ENCODE data around the gene SMURF1. TPM values are rescaled to one million over a fixed set of nuclear protein-coding genes. Genes with fewer than 3 reads are reported as not detected.
"Not testable (repeated sequence)": the region's sequence is repeated elsewhere in the genome, so short reads cannot be mapped to it uniquely, and the experiment has no call there.

Gene SMURF1
- total RNA-seq, 1 donor from 2014 or later = 51.3 TPM

DNA sequence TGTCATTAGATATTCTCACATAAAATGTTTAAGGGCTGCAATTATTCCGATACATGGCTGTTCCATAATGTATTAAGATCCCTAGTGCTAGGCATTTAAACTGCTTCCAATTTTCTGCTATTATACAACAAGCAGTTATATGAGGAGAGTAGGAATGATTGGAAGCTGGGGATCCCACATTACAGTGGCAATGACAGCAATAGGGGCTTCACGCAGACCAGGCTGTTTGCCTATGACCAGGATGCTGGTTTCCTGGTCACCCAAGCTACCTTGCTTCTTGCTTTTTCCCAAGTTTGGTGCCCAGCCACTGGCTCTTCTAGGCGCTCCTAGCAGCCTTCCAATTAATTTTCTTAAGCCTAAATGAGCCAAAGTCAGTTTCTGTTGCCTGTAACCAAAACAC, 39.3 kb downstream of the SMURF1 start:
- TF ChIP-seq, protein P1, sequence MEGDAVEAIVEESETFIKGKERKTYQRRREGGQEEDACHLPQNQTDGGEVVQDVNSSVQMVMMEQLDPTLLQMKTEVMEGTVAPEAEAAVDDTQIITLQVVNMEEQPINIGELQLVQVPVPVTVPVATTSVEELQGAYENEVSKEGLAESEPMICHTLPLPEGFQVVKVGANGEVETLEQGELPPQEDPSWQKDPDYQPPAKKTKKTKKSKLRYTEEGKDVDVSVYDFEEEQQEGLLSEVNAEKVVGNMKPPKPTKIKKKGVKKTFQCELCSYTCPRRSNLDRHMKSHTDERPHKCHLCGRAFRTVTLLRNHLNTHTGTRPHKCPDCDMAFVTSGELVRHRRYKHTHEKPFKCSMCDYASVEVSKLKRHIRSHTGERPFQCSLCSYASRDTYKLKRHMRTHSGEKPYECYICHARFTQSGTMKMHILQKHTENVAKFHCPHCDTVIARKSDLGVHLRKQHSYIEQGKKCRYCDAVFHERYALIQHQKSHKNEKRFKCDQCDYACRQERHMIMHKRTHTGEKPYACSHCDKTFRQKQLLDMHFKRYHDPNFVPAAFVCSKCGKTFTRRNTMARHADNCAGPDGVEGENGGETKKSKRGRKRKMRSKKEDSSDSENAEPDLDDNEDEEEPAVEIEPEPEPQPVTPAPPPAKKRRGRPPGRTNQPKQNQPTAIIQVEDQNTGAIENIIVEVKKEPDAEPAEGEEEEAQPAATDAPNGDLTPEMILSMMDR (IDR thresholded peaks at IDR 0.05; ENCODE audit: insufficient read depth, low read length, poor library complexity, severe bottlenecking) = no peak
- Histone ChIP-seq H3K36me3 (ENCODE audit: control insufficient read depth, insufficient read depth, low read length) (no peaks in the 10 kb centered on the region), H3K27me3 (ENCODE audit: control insufficient read depth, insufficient read depth, low read length) (no peaks in the 10 kb centered on the region), H3K4me3 (ENCODE audit: low read depth, low read length) (no peak overlapping the region)
- DNase-seq (ENCODE audit: low read depth) = no peak

DNA sequence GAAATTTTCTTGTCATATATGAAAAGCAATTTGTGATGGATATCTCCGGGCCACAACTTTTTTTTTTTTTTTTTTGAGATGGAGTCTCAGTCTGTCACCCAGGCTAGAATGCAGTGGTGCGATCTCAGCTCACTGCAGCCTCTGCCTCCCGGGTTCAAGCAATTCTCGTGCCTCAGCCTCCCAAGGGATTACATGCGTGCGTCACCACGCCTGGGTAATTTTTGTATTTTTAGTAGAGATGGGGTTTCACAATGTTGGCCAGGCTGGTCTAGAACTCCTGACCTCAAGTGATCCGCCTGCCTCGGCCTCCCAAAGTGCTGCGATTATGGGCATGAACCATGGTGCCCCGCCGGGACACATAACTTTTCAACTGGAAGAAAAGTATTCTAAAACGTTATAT, 40.1 kb downstream of the SMURF1 start:
- H3K4me3 ChIP-seq (ENCODE audit: low read depth, low read length) = not testable (repeated sequence)

DNA sequence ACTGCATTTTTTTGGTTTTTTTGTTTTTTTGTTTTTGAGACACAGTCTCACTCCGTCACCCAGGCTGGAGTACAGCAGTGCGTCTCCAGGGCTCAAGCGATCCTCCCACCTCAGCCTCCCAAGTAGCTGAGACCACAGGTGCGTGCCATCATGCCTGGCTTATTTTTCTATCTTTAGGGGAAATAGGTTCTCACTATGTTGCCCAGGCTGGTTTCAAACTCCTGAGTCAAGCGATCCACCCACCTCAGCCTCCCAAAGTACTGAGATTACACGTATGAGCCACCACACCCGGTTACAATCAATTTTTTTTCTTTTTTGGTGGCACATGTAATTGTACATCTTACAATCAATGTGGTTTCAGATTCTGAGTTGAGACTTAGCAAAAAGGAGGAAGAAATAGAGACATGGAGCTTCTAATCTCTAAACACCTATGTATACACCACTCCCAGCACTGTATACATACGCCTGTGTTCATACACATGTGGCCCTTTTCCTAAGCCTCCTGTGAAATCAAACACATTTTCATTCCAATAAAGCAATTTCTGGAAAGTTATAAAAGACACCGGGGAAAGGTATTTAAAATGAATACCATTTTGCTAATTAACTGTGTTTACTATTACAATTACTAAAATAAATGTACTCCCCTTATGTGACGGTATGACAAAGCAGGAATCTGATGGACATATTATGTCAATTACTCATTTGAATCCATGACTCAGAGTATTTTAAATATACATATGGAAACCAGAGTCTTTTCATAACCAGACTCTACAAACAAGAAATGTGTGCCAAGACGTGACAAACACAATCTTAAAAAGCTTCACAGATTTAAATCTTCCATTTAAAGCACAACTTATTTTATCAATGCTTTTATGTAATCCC, 40.9 kb downstream of the SMURF1 start:
- no peak overlapping the region for H3K4me3 ChIP-seq (ENCODE audit: low read depth, low read length)
- DNase-seq (ENCODE audit: low read depth) = no peak
- no peaks in the 10 kb centered on the region for H3K27me3 ChIP-seq (ENCODE audit: control insufficient read depth, insufficient read depth, low read length)
- no peaks in the 10 kb centered on the region for H3K36me3 ChIP-seq (ENCODE audit: control insufficient read depth, insufficient read depth, low read length)
- TF ChIP-seq, protein P1 (IDR thresholded peaks at IDR 0.05; ENCODE audit: insufficient read depth, low read length, poor library complexity, severe bottlenecking) = no peak

More for the DNA sequence above, 40.1 kb downstream of the SMURF1 start:
- DNase-seq (ENCODE audit: low read depth); H3K27me3 ChIP-seq (ENCODE audit: control insufficient read depth, insufficient read depth, low read length); H3K36me3 ChIP-seq (ENCODE audit: control insufficient read depth, insufficient read depth, low read length): not testable (repeated sequence)

DNA sequence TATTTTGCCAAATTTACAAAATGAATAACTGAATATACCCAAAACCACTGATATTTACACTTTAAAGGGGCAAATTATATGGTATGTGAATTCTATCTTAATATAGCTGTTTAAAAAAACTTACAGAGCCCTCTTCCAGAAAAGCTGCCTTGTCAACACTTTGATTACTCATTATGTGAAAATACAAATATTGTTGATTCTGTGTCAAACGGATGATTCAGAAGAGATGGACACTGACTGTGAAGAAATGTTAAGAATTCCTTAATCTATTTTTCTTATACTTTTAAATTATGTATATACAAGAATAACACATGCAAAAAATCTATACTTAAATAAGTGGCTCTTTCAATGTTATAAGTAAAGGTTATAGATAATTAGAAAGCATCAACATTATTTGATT, 41.5 kb downstream of the SMURF1 start:
- no peak for DNase-seq (ENCODE audit: low read depth)
- TF ChIP-seq, protein P1 (IDR thresholded peaks at IDR 0.05; ENCODE audit: insufficient read depth, low read length, poor library complexity, severe bottlenecking) = no peak
- no peak overlapping the region for H3K4me3 ChIP-seq (ENCODE audit: low read depth, low read length)
- no peaks in the 10 kb centered on the region for H3K27me3 ChIP-seq (ENCODE audit: control insufficient read depth, insufficient read depth, low read length)
- no peaks in the 10 kb centered on the region for H3K36me3 ChIP-seq (ENCODE audit: control insufficient read depth, insufficient read depth, low read length)

DNA sequence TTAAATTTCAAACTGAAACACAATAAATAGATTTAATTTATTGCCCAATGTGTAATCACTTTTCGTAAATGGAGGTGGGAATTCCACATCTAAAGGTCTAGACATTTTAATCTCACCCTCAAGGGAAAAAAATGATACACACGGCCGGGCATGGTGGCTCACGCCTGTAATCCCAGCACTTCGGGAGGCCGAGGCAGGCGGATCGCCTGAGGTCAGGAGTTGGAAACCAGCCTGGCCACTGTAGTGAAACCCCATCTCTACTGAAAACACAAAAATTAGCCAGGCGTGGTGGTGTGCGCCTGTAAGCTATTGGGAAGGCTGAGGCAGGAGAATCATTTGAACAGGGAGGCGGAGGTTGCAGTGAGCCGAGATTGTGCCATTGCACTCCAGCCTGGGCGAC, 42.4 kb downstream of the SMURF1 start:
- not testable (repeated sequence) for DNase-seq (ENCODE audit: low read depth); H3K36me3 ChIP-seq (ENCODE audit: control insufficient read depth, insufficient read depth, low read length); H3K27me3 ChIP-seq (ENCODE audit: control insufficient read depth, insufficient read depth, low read length); H3K4me3 ChIP-seq (ENCODE audit: low read depth, low read length)

DNA sequence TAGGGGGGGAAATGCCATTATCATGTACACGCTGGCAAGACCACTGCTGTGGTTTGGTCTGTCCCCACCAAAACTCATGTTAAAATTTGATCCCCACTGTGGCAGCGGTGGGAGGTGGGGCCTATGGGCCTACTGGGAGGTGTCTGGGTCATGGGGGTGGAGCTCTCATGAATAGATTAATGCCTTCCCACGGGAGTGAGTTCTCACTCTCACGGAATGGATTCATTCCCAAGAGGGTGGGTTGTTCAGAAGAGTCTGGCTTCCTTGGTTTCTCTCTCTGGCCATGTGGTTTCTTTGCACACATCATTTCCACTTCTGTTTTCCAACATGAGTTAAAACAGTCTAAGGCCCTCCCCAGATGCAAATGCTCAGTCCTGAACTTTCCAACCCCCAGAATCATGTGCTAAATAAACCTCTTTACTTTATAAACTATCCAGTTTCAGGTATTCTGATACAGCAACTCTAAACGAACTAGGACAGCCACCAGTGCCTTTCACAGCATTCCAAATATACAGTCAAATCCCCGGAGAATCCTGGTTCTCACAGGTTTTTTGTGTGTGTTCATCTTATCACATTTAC, 44.3 kb downstream of the SMURF1 start:
- TF ChIP-seq, protein P1 (IDR thresholded peaks at IDR 0.05; ENCODE audit: insufficient read depth, low read length, poor library complexity, severe bottlenecking) = no peak
- DNase-seq (ENCODE audit: low read depth) = no peak
- no peaks in the 10 kb centered on the region for H3K36me3 ChIP-seq (ENCODE audit: control insufficient read depth, insufficient read depth, low read length)
- H3K27me3 ChIP-seq (ENCODE audit: control insufficient read depth, insufficient read depth, low read length) = no peaks in the 10 kb centered on the region
- H3K4me3 ChIP-seq (ENCODE audit: low read depth, low read length) = no peak overlapping the region

Data from kidney epithelial cell (primary cell).